Naive B cell (primary cell): ENCODE results near the gene OPTC. TPM values are rescaled to one million over a fixed set of nuclear protein-coding genes. Genes with fewer than 3 reads are reported as not detected.

Source experiments
- ATAC-seq, 2 donors: fragments of 150-1000 bp; cut with Tn5 transposase; 2 replicates each; pipeline ENCODE4 v1.10.0; 2021; ENCODE audit warnings: low read depth in 2 of 2, mild to moderate bottlenecking in 2 of 2, moderate library complexity in 2 of 2
- DNase-seq: peaks from one replicate; pipeline ENCODE4 v3.0.0; 2022
- H3K27ac Mint-ChIP-seq, 6 donors: one replicate each; pipeline ENCODE4 v1.8.0; 2020 to 2022; ENCODE audit warnings: mild to moderate bottlenecking in 6 of 6, mixed read lengths in 6 of 6, moderate library complexity in 5 of 6, inconsistent platforms in 2 of 6
- H3K27me3 Mint-ChIP-seq, 3 donors: one replicate each; pipeline ENCODE4 v1.8.0; 2021 to 2022; ENCODE audit warnings: mixed read lengths in 3 of 3, mild to moderate bottlenecking in 1 of 3
- H3K36me3 Mint-ChIP-seq, 2 donors: one replicate each; pipeline ENCODE4 v1.8.0; 2020 to 2022; ENCODE audit warnings: mixed read lengths in 2 of 2, inconsistent platforms in 1 of 2, mild to moderate bottlenecking in 1 of 2
- H3K4me1 Mint-ChIP-seq, 3 donors: one replicate each; pipeline ENCODE4 v1.8.0; 2020 to 2022; ENCODE audit warnings: mixed read lengths in 3 of 3, inconsistent platforms in 1 of 3, mild to moderate bottlenecking in 1 of 3, moderate library complexity in 1 of 3
- H3K4me3 Mint-ChIP-seq, 8 donors: one replicate each; pipeline ENCODE4 v1.8.0; 2020 to 2022; ENCODE audit warnings: mild to moderate bottlenecking in 8 of 8, mixed read lengths in 8 of 8, moderate library complexity in 8 of 8, inconsistent platforms in 2 of 8
- H3K9me3 Mint-ChIP-seq, 7 donors: one replicate each; pipeline ENCODE4 v1.8.0; 2020 to 2022; ENCODE audit warnings: mixed read lengths in 7 of 7, mild to moderate bottlenecking in 5 of 7, inconsistent platforms in 2 of 7, moderate library complexity in 1 of 7
- polyA plus RNA-seq, 6 donors: library from polyadenylated mRNA; unstranded; fragments of 300-500 nt; fragmentation: Illumina TruSeq; gene quantifications; one replicate each; pipeline ENCODE4 v1.2.3, GENCODE V29; 2021; ENCODE audit warnings: low read depth in 6 of 6

Gene OPTC
- polyA plus RNA-seq, 6 donors from 2014 or later, result not detected

DNA sequence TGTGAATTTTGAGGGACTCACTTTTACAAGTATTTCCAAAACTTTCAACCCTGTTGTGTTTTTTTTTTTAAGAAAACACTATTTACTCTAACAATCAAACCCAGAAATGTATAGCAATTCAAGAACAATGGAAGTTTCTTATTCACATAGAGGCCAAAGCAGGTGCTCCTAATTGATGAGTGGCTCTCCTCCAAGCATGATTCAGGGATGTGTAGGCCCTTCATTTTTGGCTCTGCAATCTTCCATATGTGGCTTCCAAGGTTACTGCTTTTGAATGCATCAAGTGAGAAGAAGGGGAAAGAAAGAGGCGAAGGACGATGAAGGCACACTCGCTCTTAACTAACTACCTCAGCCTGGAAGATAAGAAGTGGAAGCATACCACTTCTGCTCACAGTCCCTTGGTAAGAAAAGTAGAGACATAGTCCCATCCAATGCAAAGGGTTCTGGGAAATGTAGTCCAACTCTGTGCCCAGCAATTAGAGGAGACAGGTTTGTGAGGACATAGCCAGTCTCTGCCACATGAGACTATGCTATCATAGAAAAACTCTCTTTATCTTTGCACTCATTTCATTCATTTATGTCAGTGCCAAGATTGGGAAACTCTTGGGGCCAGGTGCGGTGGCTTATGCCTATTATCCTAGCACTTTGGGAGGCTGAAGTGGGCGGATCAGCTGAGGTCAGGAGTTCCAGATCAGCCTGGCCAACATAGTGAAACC lies 46.0 kb downstream of the OPTC start:
- ATAC-seq, result no peak
- H3K9me3 Mint-ChIP-seq, result no peaks in the 10 kb centered on the region
- no peaks in the 10 kb centered on the region for H3K4me1 Mint-ChIP-seq
- H3K27me3 Mint-ChIP-seq, result peaks cover 9 to 10% (median 9%) of the 10 kb centered on the region in 3 donors
- no peaks in the 10 kb centered on the region for H3K36me3 Mint-ChIP-seq
- H3K4me3 Mint-ChIP-seq, result no peak overlapping the region
- no peak for DNase-seq
- no peak overlapping the region for H3K27ac Mint-ChIP-seq

- no peak overlapping the region for H3K27ac Mint-ChIP-seq
- H3K36me3 Mint-ChIP-seq, result no peaks in the 10 kb centered on the region
- no peak for ATAC-seq
Measured at GRCh38 chr1:203544485-203544884, 50.5 kb downstream of the OPTC start.

DNA sequence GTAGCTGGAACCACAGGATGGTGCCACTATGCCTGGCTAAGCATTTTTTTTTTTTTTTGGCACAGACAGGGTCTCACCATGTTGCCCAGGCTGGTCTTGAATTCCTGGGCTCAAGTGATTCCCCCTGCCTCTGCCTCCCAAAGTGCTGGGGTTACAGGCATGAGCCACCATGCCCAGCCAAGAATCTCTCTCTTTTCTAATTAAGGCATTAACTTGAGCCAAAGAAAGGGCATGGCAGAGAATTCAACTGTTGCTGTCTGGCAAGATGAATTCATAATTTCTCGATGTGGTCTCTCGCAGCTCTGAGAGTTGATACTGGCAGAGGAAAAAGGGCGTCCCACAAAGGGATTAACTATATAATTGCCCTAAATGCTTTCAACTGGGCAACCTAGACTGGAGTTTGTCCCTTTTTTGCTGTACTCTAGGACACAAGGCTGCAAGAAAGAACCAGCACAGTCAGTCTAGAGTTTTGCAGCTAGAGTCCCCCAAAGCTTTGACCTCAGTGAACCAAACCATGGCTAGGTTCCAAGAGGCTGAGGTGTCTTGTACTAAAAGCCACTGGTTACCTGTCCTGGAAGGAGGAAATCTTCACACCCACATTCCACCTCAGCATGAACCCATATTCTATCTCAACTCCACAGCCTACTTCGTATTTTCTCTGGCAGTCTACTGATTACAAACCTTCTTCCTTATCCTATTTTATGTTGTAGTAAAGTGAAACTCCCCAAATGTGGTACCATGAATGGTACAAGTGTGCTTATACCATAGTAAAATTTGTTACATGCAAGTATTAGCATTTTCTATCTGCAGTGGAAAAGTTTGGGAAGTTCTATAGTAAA lies 51.2 kb downstream of the OPTC start:
- Mint-ChIP-seq H3K9me3 (no peaks in the 10 kb centered on the region), H3K27ac (no peak overlapping the region)
- no peak for ATAC-seq

More at GRCh38 chr1:203544485-203544884, 50.5 kb downstream of the OPTC start:
- Mint-ChIP-seq H3K27me3 (peaks cover 8 to 16% (median 14%) of the 10 kb centered on the region in 3 donors), H3K4me1 (no peaks in the 10 kb centered on the region), H3K9me3 (no peaks in the 10 kb centered on the region), H3K4me3 (no peak overlapping the region)
- no peak for DNase-seq

DNA sequence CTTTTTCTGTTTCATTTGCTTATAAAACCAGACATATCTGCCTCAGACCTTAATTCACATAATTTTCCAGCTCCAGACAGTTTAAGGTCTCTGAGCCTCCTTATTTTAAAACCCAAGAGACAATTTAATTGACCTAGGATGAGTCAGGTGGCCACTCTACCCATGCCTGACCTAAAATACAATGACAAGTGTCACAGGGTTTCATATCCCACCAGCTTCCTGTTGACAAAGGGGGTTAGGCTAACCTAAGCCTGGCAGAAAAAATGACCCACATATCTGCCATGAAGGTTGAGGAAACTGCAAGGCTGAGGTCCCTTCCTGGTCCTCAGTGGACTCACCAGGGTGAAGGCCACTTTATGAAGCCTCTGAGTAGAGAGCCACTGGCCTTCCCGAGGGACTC lies 52.3 kb downstream of the OPTC start:
- Mint-ChIP-seq H3K9me3 (no peaks in the 10 kb centered on the region), H3K4me1 (no peaks in the 10 kb centered on the region), H3K27ac (no peak overlapping the region), H3K36me3 (no peaks in the 10 kb centered on the region), H3K27me3 (peaks cover 8 to 16% (median 14%) of the 10 kb centered on the region in 3 donors), H3K4me3 (no peak overlapping the region)
- DNase-seq (no peak), ATAC-seq (no peak)

More for the DNA sequence above, 51.2 kb downstream of the OPTC start:
- Mint-ChIP-seq H3K4me1 (no peaks in the 10 kb centered on the region), H3K36me3 (no peaks in the 10 kb centered on the region), H3K4me3 (peak overlapping the region in 1 of 8 donors; percentile 25), H3K27me3 (peaks cover 8 to 16% (median 14%) of the 10 kb centered on the region in 3 donors)
- no peak for DNase-seq

GRCh38 chr1:203547147-203547546 lies 53.2 kb downstream of the OPTC start:
- Mint-ChIP-seq H3K36me3 (no peaks in the 10 kb centered on the region), H3K27me3 (peaks cover 8 to 16% (median 14%) of the 10 kb centered on the region in 3 donors), H3K4me3 (no peak overlapping the region), H3K4me1 (no peaks in the 10 kb centered on the region), H3K27ac (no peak overlapping the region), H3K9me3 (no peaks in the 10 kb centered on the region)
- DNase-seq (no peak), ATAC-seq (no peak)

GRCh38 chr1:203547771-203548421 lies 53.9 kb downstream of the OPTC start:
- no peak for ATAC-seq
- Mint-ChIP-seq H3K4me3 (no peak overlapping the region), H3K27ac (no peak overlapping the region), H3K9me3 (no peaks in the 10 kb centered on the region), H3K36me3 (no peaks in the 10 kb centered on the region), H3K27me3 (peaks cover 8 to 16% (median 14%) of the 10 kb centered on the region in 3 donors), H3K4me1 (no peaks in the 10 kb centered on the region)
- DNase-seq, result no peak

GRCh38 chr1:203548892-203549291 lies 54.9 kb downstream of the OPTC start:
- Mint-ChIP-seq H3K4me3 (no peak overlapping the region), H3K27ac (no peak overlapping the region), H3K27me3 (peaks cover 8 to 16% (median 14%) of the 10 kb centered on the region in 3 donors), H3K9me3 (no peaks in the 10 kb centered on the region), H3K36me3 (no peaks in the 10 kb centered on the region), H3K4me1 (no peaks in the 10 kb centered on the region)
- DNase-seq (no peak), ATAC-seq (no peak)

GRCh38 chr1:203549309-203549708 lies 55.4 kb downstream of the OPTC start:
- H3K4me3 Mint-ChIP-seq, result no peak overlapping the region

GRCh38 chr1:203550846-203551245 lies 56.9 kb downstream of the OPTC start:
- Mint-ChIP-seq H3K27me3 (peaks cover 9 to 16% (median 13%) of the 10 kb centered on the region in 3 donors), H3K9me3 (no peaks in the 10 kb centered on the region), H3K4me3 (no peak overlapping the region), H3K27ac (no peak overlapping the region), H3K4me1 (no peaks in the 10 kb centered on the region), H3K36me3 (no peaks in the 10 kb centered on the region)
- no peak for ATAC-seq
- no peak for DNase-seq

More at GRCh38 chr1:203549309-203549708, 55.4 kb downstream of the OPTC start:
- H3K4me1 Mint-ChIP-seq, result no peaks in the 10 kb centered on the region
- no peaks in the 10 kb centered on the region for H3K9me3 Mint-ChIP-seq
- H3K36me3 Mint-ChIP-seq, result no peaks in the 10 kb centered on the region
- ATAC-seq, result no peak
- peaks cover 8 to 16% (median 14%) of the 10 kb centered on the region in 3 donors for H3K27me3 Mint-ChIP-seq
- H3K27ac Mint-ChIP-seq, result no peak overlapping the region
- DNase-seq, result no peak

GRCh38 chr1:203551550-203551949 lies 57.6 kb downstream of the OPTC start:
- Mint-ChIP-seq H3K36me3 (no peaks in the 10 kb centered on the region), H3K27ac (no peak overlapping the region), H3K4me1 (no peaks in the 10 kb centered on the region), H3K27me3 (peaks cover 9 to 18% (median 16%) of the 10 kb centered on the region in 3 donors), H3K9me3 (no peaks in the 10 kb centered on the region), H3K4me3 (no peak overlapping the region)
- ATAC-seq (no peak), DNase-seq (no peak)

GRCh38 chr1:203553496-203553895 lies 59.5 kb downstream of the OPTC start:
- ATAC-seq, result no peak
- no peak overlapping the region for H3K27ac Mint-ChIP-seq

GRCh38 chr1:203554071-203554470 lies 60.1 kb downstream of the OPTC start:
- ATAC-seq (no peak), DNase-seq (no peak)
- no peak overlapping the region for H3K27ac Mint-ChIP-seq
- no peaks in the 10 kb centered on the region for H3K36me3 Mint-ChIP-seq
- no peaks in the 10 kb centered on the region for H3K4me1 Mint-ChIP-seq
- peaks cover 7 to 12% (median 7%) of the 10 kb centered on the region in 3 donors for H3K27me3 Mint-ChIP-seq
- no peaks in the 10 kb centered on the region for H3K9me3 Mint-ChIP-seq
- no peak overlapping the region for H3K4me3 Mint-ChIP-seq

More at GRCh38 chr1:203553496-203553895, 59.5 kb downstream of the OPTC start:
- H3K4me3 Mint-ChIP-seq, result no peak overlapping the region
- H3K4me1 Mint-ChIP-seq, result no peaks in the 10 kb centered on the region
- H3K36me3 Mint-ChIP-seq, result no peaks in the 10 kb centered on the region
- H3K9me3 Mint-ChIP-seq, result no peaks in the 10 kb centered on the region
- H3K27me3 Mint-ChIP-seq, result peaks cover 7 to 16% (median 11%) of the 10 kb centered on the region in 3 donors
- DNase-seq, result no peak

DNA sequence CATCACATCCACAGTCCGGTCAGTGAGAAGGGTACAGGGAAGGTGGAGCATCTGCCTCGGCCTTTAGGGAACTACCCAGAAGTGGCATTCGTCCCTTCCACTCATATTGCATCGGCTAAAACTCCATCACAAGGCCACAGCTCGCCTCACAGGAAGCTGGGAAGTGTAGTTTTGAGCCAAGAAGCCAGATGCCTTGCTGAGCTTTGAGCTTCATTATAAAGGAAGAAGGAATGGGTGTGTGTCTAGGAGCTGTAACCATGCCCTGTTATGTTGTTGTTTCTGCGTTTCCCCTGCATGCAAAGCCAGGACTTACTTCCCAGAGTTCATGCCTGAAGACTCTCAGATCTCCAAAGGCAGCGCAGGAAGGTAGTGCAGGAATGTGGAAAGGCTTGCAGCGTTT lies 61.1 kb downstream of the OPTC start:
- ATAC-seq (no peak), DNase-seq (no peak)
- Mint-ChIP-seq H3K36me3 (no peaks in the 10 kb centered on the region), H3K27me3 (peaks cover 5 to 18% (median 11%) of the 10 kb centered on the region in 3 donors), H3K4me1 (no peaks in the 10 kb centered on the region), H3K27ac (no peak overlapping the region), H3K4me3 (no peak overlapping the region), H3K9me3 (no peaks in the 10 kb centered on the region)
